Midbrain (tissue), 1 donor: ENCODE data around the gene CCDC50.

Experiments used
- DNase-seq: peaks from one replicate; lab custom pipeline; 2025; lab: John Stamatoyannopoulos, UW

The CCDC50 gene

GRCh38 chr3:191347228-191347627, 18.0 kb downstream of the CCDC50 start:
- no peak for DNase-seq

GRCh38 chr3:191348098-191348497, 18.9 kb downstream of the CCDC50 start:
- DNase-seq: no peak

DNA sequence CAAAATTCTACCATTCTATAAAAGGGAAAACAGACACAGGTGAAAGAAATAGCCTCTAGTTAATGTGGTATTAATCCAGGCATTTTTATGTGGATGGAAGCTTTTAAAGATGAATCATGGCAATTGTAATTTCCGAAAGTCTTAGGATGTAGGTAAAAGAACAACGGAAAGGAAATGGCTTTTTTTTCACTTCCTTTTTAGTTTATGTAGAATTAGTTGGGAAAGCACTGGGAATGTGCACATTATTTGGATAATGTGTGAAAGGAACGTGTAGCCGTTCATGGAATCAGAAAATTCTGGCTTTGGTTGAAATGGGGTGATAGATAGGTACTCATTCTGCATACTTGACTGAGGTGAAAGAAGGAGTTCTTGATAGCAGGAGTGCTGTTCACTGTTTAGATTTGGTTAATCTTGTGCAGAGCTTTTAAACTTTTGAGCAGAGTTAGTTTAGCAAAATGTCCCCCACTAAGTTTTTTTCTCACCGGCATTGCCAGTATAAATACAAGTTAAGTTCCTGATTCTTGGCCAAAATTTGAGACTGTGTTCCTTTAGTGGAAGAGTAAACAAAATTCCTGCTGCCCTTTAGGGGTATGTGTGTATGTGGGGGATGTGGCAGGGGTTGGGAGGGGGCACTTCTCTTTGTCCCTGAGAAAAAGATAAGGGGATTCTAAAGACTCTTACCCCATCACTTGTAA, 21.3 kb downstream of the CCDC50 start:
- DNase-seq: no peak

GRCh38 chr3:191352014-191352413, 22.8 kb downstream of the CCDC50 start:
- no peak for DNase-seq

DNA sequence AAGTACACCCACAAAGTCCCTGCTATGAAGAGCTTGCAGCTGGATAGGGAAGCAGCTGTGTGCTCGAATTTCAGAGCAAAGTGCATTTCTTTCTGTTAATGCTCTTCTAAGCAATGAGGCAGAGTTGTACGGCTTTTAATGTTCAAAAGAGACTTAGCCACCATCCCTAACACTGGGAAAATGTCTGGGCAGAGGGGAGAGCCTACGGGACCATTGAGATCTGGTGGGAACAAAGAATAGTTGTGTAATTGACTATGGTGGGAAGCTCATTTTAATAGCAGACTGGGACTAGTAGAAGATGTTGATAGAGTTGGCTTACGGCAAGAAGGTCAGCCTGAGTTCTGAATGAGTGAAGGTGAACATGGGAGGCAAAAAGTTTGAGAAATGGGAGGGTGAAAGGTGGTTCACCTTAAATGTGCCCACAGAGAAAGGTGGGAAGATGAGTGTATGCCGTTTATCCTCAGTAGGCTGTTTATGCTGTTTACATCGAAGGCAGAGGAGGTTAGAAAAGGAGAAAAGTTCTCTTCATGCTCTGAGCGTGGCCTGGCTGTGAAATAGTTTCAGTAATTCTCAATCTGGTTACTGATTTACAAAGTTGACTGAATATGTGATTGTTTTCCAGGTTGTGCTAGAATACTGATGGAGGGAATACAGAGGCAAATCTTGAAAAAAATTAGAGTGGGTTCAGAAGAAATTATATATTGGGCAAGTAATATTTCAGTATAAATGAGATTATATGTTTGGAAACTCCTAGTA, 24.0 kb downstream of the CCDC50 start:
- no peak for DNase-seq

GRCh38 chr3:191355406-191355805, 26.2 kb downstream of the CCDC50 start:
- no peak for DNase-seq

GRCh38 chr3:191356631-191357439, 27.6 kb downstream of the CCDC50 start:
- no peak for DNase-seq

DNA sequence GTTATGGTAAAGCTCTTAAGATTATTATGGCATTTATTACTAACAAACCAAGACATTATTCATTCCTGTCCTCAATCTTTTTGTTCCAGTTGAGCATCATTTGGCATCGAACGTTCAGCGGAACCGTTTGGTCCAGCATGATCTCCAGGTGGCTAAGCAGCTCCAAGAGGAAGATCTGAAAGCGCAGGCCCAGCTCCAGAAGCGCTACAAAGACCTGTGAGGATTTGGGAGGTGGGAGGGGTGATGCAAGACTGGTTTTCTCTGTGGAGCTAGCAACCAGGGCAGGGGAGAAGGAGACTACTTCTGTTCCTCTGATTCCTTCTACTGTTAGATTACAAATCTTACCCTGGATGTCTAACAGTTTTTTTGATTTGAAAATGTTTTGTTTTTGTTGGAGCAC, 28.7 kb downstream of the CCDC50 start:
- DNase-seq: no peak

DNA sequence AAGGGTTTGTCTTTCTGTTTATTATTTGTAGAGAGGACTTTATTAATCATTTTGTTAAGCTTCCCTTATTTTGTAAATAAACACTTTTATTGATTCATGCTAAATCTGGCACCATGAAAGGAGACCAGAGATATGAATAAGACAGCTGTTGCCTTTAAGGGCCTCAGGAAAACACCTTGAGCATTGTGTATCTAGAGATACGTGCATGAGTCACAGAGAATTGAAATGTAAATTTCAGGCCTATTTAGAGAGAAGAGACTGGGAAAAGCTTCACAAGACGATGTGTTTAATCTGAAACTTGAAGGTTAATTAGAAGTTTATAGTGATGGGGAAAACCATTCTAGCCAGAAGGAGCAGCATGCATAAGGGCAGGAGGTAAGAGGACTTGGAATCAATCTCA, 29.7 kb downstream of the CCDC50 start:
- DNase-seq: no peak

GRCh38 chr3:191360620-191361019, 31.4 kb downstream of the CCDC50 start:
- DNase-seq: no peak

GRCh38 chr3:191361456-191361855, 32.3 kb downstream of the CCDC50 start:
- DNase-seq: no peak

DNA sequence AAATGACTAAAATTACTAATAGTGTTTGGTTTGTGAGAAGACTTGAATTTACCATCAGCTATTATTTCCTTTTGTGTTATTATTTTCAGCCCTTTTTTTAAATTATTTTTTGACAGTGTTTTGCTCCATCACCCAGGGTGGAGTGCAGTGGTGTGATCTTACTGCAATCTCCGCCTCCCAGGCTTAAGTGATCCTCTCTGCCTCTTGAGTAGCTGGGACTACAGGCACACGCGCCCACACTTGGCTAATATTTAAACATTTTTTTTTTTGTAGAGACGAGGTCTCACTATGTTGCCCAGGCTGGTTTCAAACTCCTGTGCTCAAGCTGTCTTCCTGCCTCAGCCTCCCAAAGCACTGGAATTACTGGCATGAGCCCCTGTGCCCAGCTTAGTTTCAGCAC, 32.8 kb downstream of the CCDC50 start:
- no peak for DNase-seq

DNA sequence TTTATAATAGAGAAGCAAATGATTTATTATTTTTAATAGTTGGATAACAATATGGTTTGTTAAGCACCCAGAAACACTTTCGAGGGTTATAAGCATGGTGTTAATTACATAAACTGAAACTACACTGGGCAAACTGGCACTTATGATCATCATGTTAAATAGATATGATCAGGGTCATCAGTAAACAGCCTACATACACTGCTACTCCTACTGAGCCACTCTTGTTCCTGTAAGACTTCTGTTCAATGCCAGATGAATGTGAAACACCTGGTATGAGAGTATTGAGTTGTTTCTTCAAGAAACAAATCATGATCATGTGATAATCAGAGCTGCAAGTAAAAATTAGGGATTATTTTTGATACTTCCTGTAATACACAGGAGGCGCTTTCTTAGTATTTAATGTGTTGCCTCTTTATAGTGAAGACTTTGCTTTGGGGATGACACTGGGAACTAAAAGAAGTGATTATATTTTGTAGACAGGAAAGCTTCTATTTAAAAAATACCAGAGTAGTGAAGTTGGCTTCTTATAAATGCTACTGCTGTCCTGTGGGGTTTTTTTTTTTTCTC, 33.4 kb downstream of the CCDC50 start:
- DNase-seq: no peak

- DNase-seq: no peak
Measured at GRCh38 chr3:191363221-191363620, 34.0 kb downstream of the CCDC50 start.

GRCh38 chr3:191366675-191367074, 37.5 kb downstream of the CCDC50 start:
- no peak for DNase-seq

- no peak for DNase-seq
Measured at GRCh38 chr3:191368755-191369615, 39.8 kb downstream of the CCDC50 start.

DNA sequence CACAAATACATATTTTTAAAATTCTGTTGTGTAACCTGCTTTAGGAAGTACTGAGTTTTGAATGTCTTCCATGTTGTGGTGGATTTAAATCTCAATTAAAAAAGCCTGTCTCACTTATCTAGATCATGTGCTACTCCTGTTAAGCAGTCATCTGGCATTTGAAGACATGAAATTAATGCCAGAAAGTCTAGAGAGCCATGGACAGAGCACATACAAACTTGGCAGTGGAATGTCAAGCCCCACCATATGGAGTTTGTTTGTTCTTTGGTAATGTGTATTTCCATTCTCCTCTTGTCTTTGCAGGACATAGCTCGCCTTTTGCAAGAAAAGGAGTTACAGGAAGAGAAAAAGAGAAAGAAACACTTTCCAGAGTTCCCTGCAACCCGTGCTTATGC, 40.4 kb downstream of the CCDC50 start:
- DNase-seq: no peak

GRCh38 chr3:191372122-191372521, 42.9 kb downstream of the CCDC50 start:
- DNase-seq: no peak

GRCh38 chr3:191373327-191373726, 44.1 kb downstream of the CCDC50 start:
- no peak for DNase-seq

DNA sequence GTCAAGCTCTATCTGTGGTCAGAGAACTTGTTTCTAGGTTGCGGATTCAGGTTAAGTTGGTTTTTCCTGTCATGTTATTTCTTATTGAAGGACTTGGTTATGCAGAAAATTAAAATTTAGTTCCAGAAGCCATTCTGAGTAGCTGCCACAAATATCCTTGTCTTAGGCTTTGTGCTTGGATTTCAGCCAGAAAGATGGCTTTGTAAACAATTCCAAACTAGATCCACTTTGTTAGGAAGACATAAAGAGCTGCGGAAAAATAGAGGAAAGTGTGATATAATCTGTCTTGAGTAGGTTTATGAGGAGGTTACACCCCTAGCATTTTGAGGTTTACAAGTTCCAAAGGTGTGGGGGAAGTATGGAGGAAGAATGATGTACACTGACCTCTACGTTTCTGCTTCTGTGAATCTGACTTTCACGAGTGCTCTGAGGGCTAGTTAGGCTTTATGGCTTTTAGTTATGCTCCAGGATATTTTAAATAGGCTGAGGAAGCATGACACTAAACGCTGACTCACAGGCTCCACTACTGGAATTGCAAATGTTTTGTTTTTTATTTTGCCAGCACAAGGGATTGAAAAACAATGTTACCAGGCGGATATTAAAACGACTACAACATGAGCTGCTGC, 47.4 kb downstream of the CCDC50 start:
- DNase-seq: no peak
